Spinal cord (tissue), 10 donors: ENCODE data around the gene UVSSA. TPM values are rescaled to one million over a fixed set of nuclear protein-coding genes. Genes with fewer than 3 reads are reported as not detected.

Experiments
- DNase-seq, 6 donors: peaks; one replicate each; pipeline versions ENCODE4 v3.0.0 to v3.0.0-alpha.2; 2013 to 2015; ENCODE audit warnings: low spot score in 6 of 6, low read depth in 4 of 6
- H3K27ac ChIP-seq: one replicate; pipeline ENCODE4 v1.5.1; 2013; ENCODE audit warnings: low read depth, low read length, control low read depth
- H3K27me3 ChIP-seq: one replicate; pipeline ENCODE4 v1.6.1; 2013; ENCODE audit warnings: low read length; ENCODE audit not compliant: control insufficient read depth, insufficient read depth
- H3K36me3 ChIP-seq: one replicate; pipeline ENCODE4 v1.6.1; 2013; ENCODE audit warnings: low read length; ENCODE audit not compliant: control insufficient read depth, insufficient read depth
- H3K4me1 ChIP-seq: one replicate; pipeline ENCODE4 v1.6.1; 2013; ENCODE audit warnings: low read length; ENCODE audit not compliant: control insufficient read depth, insufficient read depth
- H3K4me3 ChIP-seq: one replicate; pipeline ENCODE4 v1.5.1; 2013; ENCODE audit warnings: low read depth, low read length, control low read depth
- H3K9me3 ChIP-seq: one replicate; pipeline ENCODE4 v1.6.1; 2013; ENCODE audit warnings: low read length; ENCODE audit not compliant: control insufficient read depth, insufficient read depth
- WGBS: methylation state at CpG from one replicate; pipeline ENCODE4 v1.1.5; 2013; ENCODE audit warnings: missing lambda C conversion rate; ENCODE audit not compliant: insufficient coverage; 5-methylcytosine and 5-hydroxymethylcytosine counted together
- polyA plus RNA-seq, 2 donors: library from polyadenylated mRNA; unstranded; fragments of 120-200 nt; gene quantifications; one replicate each; pipeline ENCODE4 v1.2.1, GENCODE V29; 2013; ENCODE audit not compliant: insufficient read length in 2 of 2
- total RNA-seq, 2 donors: library from RNA; depleted of rRNA in 1 of 2; stranded (reverse); fragments of 120-200 nt in 1 of 2; fragments of >200 nt in 1 of 2; gene quantifications; one replicate each; pipeline versions ENCODE4 v1.2.3 to v1.2.4, GENCODE V29; 2013 to 2014
- donor health status: healthy.

The UVSSA gene
- total and polyA plus RNA-seq, 4 donors, result 7.5 to 27.7 (median 17.1) TPM

DNA sequence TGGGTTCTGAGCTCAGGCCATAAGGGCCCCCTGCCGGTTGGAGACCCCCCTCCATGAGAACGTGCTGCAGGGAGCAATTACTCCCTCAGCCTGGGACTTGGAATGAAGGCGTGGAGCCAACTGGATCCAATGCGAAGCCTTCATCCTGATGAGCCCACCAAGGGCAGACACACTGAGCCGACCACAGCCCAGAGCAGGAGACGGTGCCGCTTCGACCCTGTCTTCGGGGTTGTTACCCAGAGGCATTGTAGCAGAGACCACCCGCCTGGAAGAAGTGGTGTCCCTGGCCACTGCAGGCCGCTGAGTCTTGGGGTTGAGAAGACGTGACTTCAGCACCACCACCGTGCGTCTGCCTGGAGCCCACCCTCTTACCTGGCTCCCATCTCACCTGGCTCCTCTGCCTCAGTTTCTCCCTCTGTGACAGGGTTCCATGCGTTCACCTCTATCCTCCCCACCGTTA, 66.2 kb downstream of the UVSSA start:
- Histone ChIP-seq H3K36me3 (no peaks in the 10 kb centered on the region), H3K9me3 (no peaks in the 10 kb centered on the region), H3K27ac (no peak overlapping the region), H3K4me1 (peaks cover 15% of the 10 kb centered on the region), H3K4me3 (no peak overlapping the region), H3K27me3 (peaks cover 82% of the 10 kb centered on the region)
- 55% methylated on average over 16 of the region's 16 CpGs for WGBS
- no peak for DNase-seq

DNA sequence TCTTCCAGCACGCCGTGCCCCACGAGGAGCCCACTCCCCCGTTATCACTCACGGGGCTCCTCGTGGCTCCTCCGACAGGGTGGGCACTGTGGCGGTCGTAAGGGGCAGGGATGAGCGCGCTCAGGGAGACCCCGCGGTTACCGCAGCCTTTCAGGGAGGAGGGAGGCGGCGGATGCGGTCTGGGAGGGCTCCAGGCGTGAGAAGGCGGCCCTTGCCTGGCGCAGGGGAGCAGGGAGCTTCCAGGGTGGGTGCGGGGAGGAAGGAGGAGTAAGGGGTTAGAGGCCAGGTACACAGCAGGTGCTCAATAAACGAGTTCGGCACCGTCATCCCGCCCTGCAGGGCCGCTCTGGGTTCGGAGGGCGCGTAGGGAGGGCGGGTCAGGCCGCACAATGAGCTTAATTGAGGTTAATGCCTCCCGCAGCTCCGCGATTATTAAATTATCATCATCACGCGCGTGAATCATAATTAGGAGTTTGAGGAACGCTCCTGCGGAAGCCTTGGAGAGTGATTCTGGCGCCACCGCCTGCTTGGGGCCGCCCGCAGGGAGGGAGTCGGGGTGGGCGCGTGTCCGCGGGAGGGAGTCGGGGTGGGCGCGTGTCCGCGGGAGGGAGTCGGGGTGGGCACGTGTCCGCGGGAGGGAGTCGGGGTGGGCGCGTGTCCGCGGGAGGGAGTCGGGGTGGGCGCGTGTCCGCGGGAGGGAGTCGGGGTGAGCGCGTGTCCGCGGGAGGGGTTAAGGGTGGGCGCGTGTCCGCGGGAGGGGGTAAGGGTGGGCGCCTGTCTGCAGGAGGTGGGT, 66.9 kb downstream of the UVSSA start:
- DNase-seq, result no peak
- H3K27me3 ChIP-seq, result peaks cover 76% of the 10 kb centered on the region
- WGBS, result 14% methylated on average over 52 of the region's 77 CpGs
- H3K4me1 ChIP-seq, result peaks cover 15% of the 10 kb centered on the region
- no peaks in the 10 kb centered on the region for H3K9me3 ChIP-seq
- H3K36me3 ChIP-seq, result no peaks in the 10 kb centered on the region
- no peak overlapping the region for H3K4me3 ChIP-seq
- no peak overlapping the region for H3K27ac ChIP-seq

DNA sequence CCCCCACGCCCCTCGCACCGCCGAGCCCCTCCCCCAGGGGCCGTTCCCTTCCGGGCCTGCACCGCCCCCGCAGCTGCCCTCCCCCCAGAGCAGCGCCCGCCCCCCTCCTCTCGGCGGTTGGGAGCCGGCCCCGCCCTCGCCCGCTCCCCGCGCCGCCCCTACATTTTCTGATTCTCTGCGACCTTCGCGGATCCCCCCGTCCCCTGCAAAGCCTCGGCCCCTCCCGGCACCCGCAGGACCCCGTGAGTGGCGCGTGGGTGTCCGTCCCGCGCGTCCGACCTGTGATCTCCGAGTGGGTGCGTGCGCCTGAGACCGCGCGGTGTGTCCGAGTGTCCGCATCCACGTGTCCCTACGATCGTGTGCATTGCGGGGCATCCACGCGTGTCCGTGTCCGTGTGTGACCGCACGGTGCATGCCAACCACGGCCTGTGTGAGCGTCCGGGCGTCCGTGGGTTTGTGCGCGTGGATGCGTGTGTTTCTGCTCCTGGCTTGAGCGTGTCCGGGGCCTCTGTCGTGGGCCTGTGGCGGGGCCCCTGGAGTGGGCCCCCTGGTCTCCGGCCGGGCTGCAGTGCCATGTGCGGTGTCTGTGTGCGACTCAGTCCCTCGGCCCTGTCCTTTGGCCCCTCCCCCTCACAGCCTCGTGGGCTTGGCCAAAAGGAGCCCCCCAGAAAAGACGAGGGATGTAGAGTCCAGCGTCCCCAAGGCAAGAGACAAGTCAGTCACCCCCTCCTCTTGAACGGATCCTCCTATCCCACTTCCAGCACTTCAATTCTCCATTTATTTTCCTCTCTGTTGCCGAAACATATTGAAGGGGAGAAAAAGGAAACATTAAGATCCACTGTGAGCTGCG, 68.0 kb downstream of the UVSSA start:
- no peaks in the 10 kb centered on the region for H3K9me3 ChIP-seq
- H3K4me3 ChIP-seq, result no peak overlapping the region
- DNase-seq, result no peak
- 38% methylated on average over 62 of the region's 75 CpGs for WGBS
- H3K4me1 ChIP-seq, result peaks cover 15% of the 10 kb centered on the region
- H3K27ac ChIP-seq, result no peak overlapping the region
- peaks cover 64% of the 10 kb centered on the region for H3K27me3 ChIP-seq
- no peaks in the 10 kb centered on the region for H3K36me3 ChIP-seq

DNA sequence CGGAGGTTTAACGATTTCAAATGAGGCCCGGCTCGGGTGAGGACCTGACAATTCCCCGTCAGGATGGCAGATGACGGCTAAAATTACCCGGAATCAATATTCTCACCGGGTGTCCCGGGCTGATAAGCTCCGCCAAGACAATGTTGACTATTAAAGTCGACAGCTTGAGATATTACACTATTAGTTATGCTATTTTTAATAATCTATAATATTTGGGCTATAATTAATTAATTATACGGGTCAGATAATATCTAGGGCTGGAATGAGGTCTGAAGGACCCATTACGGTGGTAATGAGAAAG, 68.6 kb downstream of the UVSSA start:
- H3K27me3 ChIP-seq, result peaks cover 58% of the 10 kb centered on the region
- no peak overlapping the region for H3K4me3 ChIP-seq
- DNase-seq, result no peak

DNA sequence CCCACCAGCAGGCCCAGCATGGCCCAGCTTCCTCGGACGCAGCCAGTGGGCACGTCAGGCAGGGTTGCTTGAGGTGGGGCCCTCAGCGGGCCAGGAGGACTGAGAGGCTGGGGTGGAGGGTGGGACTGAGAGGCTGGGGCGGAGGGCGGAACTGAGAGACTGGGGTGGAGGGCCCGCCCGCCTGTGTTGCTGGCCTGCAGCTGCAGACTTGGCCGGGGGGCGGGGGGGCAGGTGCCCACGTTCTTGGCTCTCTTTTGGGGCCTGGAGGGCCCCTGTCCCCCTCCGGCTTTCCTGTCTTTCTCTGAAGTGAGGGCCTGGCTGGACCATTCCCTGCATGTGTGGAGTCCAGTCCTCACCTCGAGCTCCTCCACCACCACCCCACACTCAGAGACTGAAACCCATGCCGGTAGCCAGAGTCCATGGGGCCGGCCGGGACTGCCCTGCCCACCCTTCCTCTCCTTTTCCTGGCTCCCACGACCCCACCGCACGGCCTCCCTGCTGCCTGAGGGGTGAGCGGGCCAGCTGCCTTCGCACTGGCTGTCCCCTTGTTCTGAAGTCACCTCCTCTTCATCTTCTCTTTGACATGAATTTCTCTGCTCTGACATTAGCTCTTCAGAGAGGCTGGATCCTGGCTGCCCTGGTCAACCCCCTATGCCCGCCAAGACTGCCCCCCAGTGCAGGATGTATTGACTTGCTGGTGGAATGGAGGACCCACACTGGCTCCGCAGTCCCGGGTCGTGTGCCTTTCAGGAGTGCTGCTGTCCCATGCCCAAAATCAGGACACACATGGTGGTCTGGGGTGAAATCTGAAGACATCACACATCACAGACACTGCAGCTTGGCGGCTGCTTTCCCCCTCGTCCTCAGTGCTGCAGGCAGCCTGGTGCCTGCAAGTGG, 69.3 kb downstream of the UVSSA start:
- peaks cover 15% of the 10 kb centered on the region for H3K4me1 ChIP-seq
- no peak overlapping the region for H3K4me3 ChIP-seq
- H3K27ac ChIP-seq, result no peak overlapping the region
- DNase-seq, result no peak
- H3K36me3 ChIP-seq, result no peaks in the 10 kb centered on the region
- H3K9me3 ChIP-seq, result no peaks in the 10 kb centered on the region
- 67% methylated on average over 27 of the region's 27 CpGs for WGBS
- peaks cover 55% of the 10 kb centered on the region for H3K27me3 ChIP-seq

More for the DNA sequence above, 68.6 kb downstream of the UVSSA start:
- WGBS, result 53% methylated on average over 5 of the region's 13 CpGs
- H3K36me3 ChIP-seq, result no peaks in the 10 kb centered on the region
- H3K27ac ChIP-seq, result no peak overlapping the region
- no peaks in the 10 kb centered on the region for H3K9me3 ChIP-seq
- peaks cover 15% of the 10 kb centered on the region for H3K4me1 ChIP-seq

DNA sequence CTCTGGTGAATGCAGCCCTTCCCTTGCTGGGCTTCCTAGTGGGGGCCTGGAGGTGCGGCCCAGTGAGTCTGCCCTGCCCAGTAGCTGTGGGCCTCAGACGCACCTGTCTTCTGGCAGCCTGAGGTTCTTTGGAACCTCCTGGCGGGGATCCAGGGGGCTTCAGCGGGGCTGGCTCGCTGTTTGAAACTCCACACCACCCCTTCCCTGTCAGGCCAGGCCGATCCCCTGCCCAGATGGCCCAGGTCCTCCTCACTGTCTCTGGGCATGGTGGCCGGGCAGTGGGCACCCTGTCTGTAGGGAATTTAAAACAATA, 69.9 kb downstream of the UVSSA start:
- H3K9me3 ChIP-seq, result no peaks in the 10 kb centered on the region
- no peak for DNase-seq
- no peak overlapping the region for H3K27ac ChIP-seq
- peaks cover 49% of the 10 kb centered on the region for H3K27me3 ChIP-seq
- peaks cover 15% of the 10 kb centered on the region for H3K4me1 ChIP-seq
- H3K4me3 ChIP-seq, result no peak overlapping the region
- WGBS, result 81% methylated on average over 7 of the region's 7 CpGs
- no peaks in the 10 kb centered on the region for H3K36me3 ChIP-seq

DNA sequence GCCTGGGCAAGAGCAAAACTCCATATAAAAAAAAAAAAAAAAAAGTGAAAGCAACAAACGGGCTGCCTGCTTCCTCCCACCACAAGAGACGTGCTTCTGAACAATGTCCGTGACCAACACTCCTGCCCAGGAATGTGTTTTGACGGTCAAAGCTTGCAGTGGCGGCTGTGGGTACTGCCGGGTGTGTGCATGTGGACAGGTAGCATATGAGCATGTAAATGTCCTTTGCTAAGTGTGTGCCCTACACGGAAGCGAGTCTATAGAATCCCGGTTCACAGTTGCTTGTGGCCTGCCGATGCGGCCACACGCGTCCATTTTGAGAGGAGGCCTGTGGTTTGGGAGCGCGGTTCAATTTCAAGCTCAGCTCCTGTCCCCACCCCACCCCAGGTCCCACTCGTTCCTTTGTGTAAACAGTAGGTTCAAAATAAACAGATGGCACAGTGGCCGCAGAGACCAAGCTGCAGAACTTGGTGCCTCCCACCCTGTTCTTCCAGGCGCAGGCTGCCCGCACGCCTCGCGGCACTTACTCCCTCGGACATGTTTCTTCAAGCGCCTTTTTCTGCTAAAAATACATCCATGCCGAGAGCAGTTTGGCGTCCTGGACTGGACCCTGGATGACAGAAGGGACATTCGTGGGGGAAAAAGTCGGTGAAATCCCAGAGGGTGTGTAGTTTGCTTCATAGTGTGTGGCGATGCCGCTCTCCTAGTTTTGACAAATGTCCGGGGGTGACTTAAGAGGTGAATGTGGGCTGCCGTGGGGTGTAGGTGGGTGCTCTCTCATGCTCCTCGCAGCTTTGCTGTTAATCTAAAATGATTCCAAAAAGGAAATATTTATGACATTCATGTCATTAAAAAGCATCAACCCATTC, 70.7 kb downstream of the UVSSA start:
- Histone ChIP-seq H3K27ac (no peak overlapping the region), H3K4me1 (peaks cover 15% of the 10 kb centered on the region), H3K9me3 (no peaks in the 10 kb centered on the region), H3K27me3 (peaks cover 43% of the 10 kb centered on the region), H3K4me3 (no peak overlapping the region), H3K36me3 (no peaks in the 10 kb centered on the region)
- 84% methylated on average over 28 of the region's 33 CpGs for whole genome bisulfite sequencing
- no peak for DNase-seq

DNA sequence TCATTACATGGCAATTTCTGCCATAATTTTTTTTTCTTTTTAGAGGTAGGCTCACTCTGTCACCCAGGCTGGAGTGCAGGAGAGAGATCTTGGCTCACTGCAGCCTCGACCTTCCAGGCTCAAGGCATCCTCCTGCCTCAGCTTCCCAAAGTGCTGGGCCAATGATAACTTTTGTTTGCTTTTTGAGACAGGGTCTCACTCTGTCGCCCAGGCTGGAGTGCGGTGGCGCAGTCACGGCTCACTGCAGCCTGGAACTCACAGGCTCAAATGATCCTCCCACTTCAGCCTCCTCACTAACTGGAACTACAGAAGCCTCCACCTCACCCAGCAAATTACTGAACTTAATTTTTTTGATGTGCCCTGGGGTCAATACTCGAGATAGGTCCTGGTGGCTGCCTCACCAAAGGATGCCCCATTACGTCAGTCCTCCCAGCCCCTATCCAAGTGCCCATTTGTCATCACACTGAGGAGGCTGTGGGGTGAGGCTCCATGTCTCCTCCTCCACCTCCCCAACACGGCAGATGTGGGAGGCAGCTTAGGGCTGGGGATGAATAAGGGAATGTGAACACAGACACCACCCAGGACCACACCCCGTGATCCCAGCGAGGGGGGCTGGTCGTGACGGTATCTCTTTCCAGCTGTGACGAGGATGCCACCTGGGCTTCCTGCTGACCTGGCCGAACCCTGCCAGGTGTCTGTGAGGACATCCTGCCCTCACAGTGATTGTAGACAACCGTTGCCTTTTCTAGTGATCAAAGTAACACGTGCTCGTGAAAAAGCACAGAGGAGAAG, 71.7 kb downstream of the UVSSA start:
- Histone ChIP-seq H3K9me3 (no peaks in the 10 kb centered on the region), H3K27ac (no peak overlapping the region), H3K36me3 (no peaks in the 10 kb centered on the region), H3K27me3 (peaks cover 35% of the 10 kb centered on the region), H3K4me3 (no peak overlapping the region), H3K4me1 (peaks cover 7% of the 10 kb centered on the region)
- WGBS, result 84% methylated on average over 13 of the region's 17 CpGs
- DNase-seq, result no peak
